K562 (cell line): ENCODE results near the gene DRC3. TPM values are rescaled to one million over a fixed set of nuclear protein-coding genes. Genes with fewer than 3 reads are reported as not detected.

ENCODE experiments used
- ATAC-seq: fragments of 200-7000 bp; cut with Tn5 transposase; 3 replicates; pipeline ENCODE4 v1.9.1; 2020; ENCODE audit warnings: moderate library complexity
- BruUV-seq: library from RNA; stranded (reverse); fragments of 400-500 nt; replicated peaks from 2 replicates; lab custom pipeline; 2021; lab: Mats Ljungman, UMichigan
- CTCF ChIA-PET: fragments of 300-600 bp; formaldehyde crosslinking; extraction: SDS; loops from one replicate; lab custom pipeline; 2021; ENCODE audit warnings: low intra/inter-chr PET ratio; lab: Yijun Ruan, JAX
- POLR2A ChIA-PET: fragments of 300-600, 350-650 bp; sonication (Branson Sonifier 250); formaldehyde crosslinking; extraction: SDS; loops from one replicate; lab custom pipeline; 2021; ENCODE audit warnings: antibody characterized with exemption, inconsistent platforms; lab: Yijun Ruan, JAX
- DNase-seq, 4 experiments: peaks; one replicate each; pipeline versions ENCODE4 v3.0.0 to v3.0.0-alpha.2; 2011 to 2018; ENCODE audit warnings: low spot score in 3 of 4, mixed read lengths in 3 of 4; ENCODE audit errors: extremely low read depth in 1 of 4
- FAIRE-seq: peaks from 2 replicates; lab custom pipeline; 2011; peaks lifted over from hg19 to GRCh38; lab: Jason Lieb, UNC
- H2AFZ ChIP-seq: 2 replicates; pipeline ENCODE4 v1.6.0; 2011; ENCODE audit warnings: low read depth, low read length, control low read depth, inconsistent platforms
- H3K27ac ChIP-seq: fragments of 200-600 bp; 3 replicates; pipeline ENCODE4 v1.8.0; 2011; ENCODE audit warnings: low read depth, mild to moderate bottlenecking, control low read depth, inconsistent platforms, low read length, moderate library complexity, mixed read lengths; ENCODE audit errors: extremely low read depth
- H3K27me3 ChIP-seq, 2 experiments: fragments of 300-600 bp in 1 of 2; 2 replicates in 1 of 2; 3 replicates in 1 of 2; pipeline versions ENCODE4 v1.6.0 to v1.8.0; 2011; ENCODE audit warnings: inconsistent platforms in 2 of 2, low read length in 2 of 2, mild to moderate bottlenecking in 1 of 2, mixed read lengths in 1 of 2, moderate library complexity in 1 of 2; ENCODE audit not compliant: control insufficient read depth in 2 of 2, insufficient read depth in 2 of 2
- H3K36me3 ChIP-seq: fragments of 300-600 bp; 3 replicates; pipeline ENCODE4 v1.8.0; 2011; ENCODE audit warnings: mild to moderate bottlenecking, low read length, inconsistent platforms; ENCODE audit not compliant: control insufficient read depth, insufficient read depth
- H3K4me1 ChIP-seq, 2 experiments: fragments of 200-600 bp in 1 of 2; replicated peaks in 1 of 2; 2 replicates in 1 of 2; 3 replicates in 1 of 2; pipeline versions ENCODE4 v1.5.1 to v1.8.0; 2011; ENCODE audit warnings: inconsistent platforms in 2 of 2, low read length in 2 of 2, mild to moderate bottlenecking in 1 of 2, mixed read lengths in 1 of 2, moderate library complexity in 1 of 2; ENCODE audit not compliant: control insufficient read depth in 2 of 2, insufficient read depth in 2 of 2
- H3K4me2 ChIP-seq: 2 replicates; pipeline ENCODE4 v1.6.1; 2011; ENCODE audit warnings: low read length, control low read depth, inconsistent platforms, mixed read lengths; ENCODE audit not compliant: insufficient read depth
- H3K4me3 ChIP-seq: fragments of 200-600 bp; sonication (generic), shearing (Covaris generic); 2 replicates; pipeline ENCODE4 v1.5.1; 2016; ENCODE audit warnings: control low read depth, inconsistent platforms
- H3K79me2 ChIP-seq: fragments of 200-600 bp; 3 replicates; pipeline ENCODE4 v1.8.0; 2011; ENCODE audit warnings: low read length, inconsistent platforms; ENCODE audit not compliant: control insufficient read depth, insufficient read depth
- H3K9ac ChIP-seq, 2 experiments: 2 replicates each; pipeline versions ENCODE4 v1.6.0 to v1.6.1; 2011; ENCODE audit warnings: low read depth in 2 of 2, low read length in 2 of 2, control low read depth in 1 of 2, inconsistent platforms in 1 of 2, mild to moderate bottlenecking in 1 of 2, mixed read lengths in 1 of 2; ENCODE audit not compliant: insufficient read depth in 1 of 2
- H3K9me1 ChIP-seq: one replicate; pipeline ENCODE4 v1.6.0; 2011; ENCODE audit warnings: inconsistent platforms, mild to moderate bottlenecking, low read length, moderate library complexity; ENCODE audit not compliant: control insufficient read depth, insufficient read depth
- H3K9me3 ChIP-seq: replicated peaks from 2 replicates; pipeline ENCODE4 v1.5.1; 2011; ENCODE audit warnings: low read depth, low read length, inconsistent platforms; ENCODE audit not compliant: control insufficient read depth, insufficient read depth
- H4K20me1 ChIP-seq: replicated peaks from 2 replicates; pipeline ENCODE4 v1.6.1; 2011; ENCODE audit warnings: low read length, inconsistent platforms, mixed read lengths; ENCODE audit not compliant: control insufficient read depth, insufficient read depth
- CHD7 ChIP-seq: fragments of 200-600 bp; sonication (generic); IDR thresholded peaks from one replicate; pipeline ENCODE4 v1.6.1; 2012; ENCODE audit warnings: mild to moderate bottlenecking, low read depth, low read length, inconsistent platforms
- KAT2B ChIP-seq: IDR thresholded peaks from one replicate; pipeline ENCODE4 v1.6.1; 2012; ENCODE audit warnings: low read depth, mild to moderate bottlenecking, control low read depth, inconsistent platforms, low read length, moderate library complexity
- MAZ ChIP-seq, 2 experiments: fragments of 450-650 bp in 1 of 2; sonication (generic) in 1 of 2; formaldehyde crosslinking; IDR thresholded peaks in 1 of 2; conservative IDR thresholded peaks in 1 of 2; 2 replicates each; pipeline versions ENCODE4 v1.4.0 to v1.5.0; 2020; ENCODE audit warnings: mild to moderate bottlenecking in 1 of 2, missing genetic modification reagents in 1 of 2
- MLX ChIP-seq, 2 experiments: fragments of 450-650 bp in 1 of 2; sonication (generic) in 1 of 2; formaldehyde crosslinking; conservative IDR thresholded peaks; 2 replicates each; pipeline versions ENCODE4 v1.4.0 to v1.8.1; 2020 to 2022; ENCODE audit warnings: mild to moderate bottlenecking in 1 of 2, missing genetic modification reagents in 1 of 2
- SNRNP70 ChIP-seq: fragments of 200-400 bp; formaldehyde crosslinking; optimal IDR thresholded peaks from 2 replicates; pipeline ENCODE3; 2017; ENCODE audit warnings: low read depth, low read length
- SRSF3 ChIP-seq: fragments of 200-400 bp; formaldehyde crosslinking; IDR thresholded peaks from 2 replicates; pipeline ENCODE4 v1.6.1; 2016; ENCODE audit warnings: mild to moderate bottlenecking, low read length, moderate library complexity; ENCODE audit not compliant: insufficient read depth
- ZNF695 ChIP-seq: fragments of 450-650 bp; formaldehyde crosslinking; IDR thresholded peaks from 2 replicates; pipeline ENCODE4 v1.4.0; 2020; ENCODE audit warnings: mild to moderate bottlenecking, moderate library complexity
- WGBS: fragments of 100-300 bp; shearing (Covaris generic); methylation state at CpG from one replicate; pipeline ENCODE4 v1.1.6; 2016; ENCODE audit warnings: low coverage, mixed read lengths; ENCODE audit not compliant: insufficient coverage; ENCODE audit errors: missing lambda C conversion rate; 5-methylcytosine and 5-hydroxymethylcytosine counted together
- in situ Hi-C: fragments of 300-500 bp; cut with MboI; formaldehyde crosslinking; loops from 4 replicates; pipeline ENCODE4 v1.15.0; 2018; ENCODE audit warnings: inconsistent platforms, mixed read lengths
- intact Hi-C: fragments of 100-400 bp; cut with micrococcal nuclease; formaldehyde crosslinking; loops from 2 replicates; pipeline ENCODE4 v1.14.2; 2022
- polyA plus RNA-seq, 8 experiments: library from polyadenylated mRNA; depleted of rRNA in 4 of 8; stranded (reverse) in 5 of 8; unstranded in 3 of 8; fragments of >200 nt; fragmentation: Nextera tagmentation in 2 of 8; fragmentation: Illumina TruSeq in 1 of 8; extraction: Ambion mirVana in 2 of 8; extraction: Trizol in 1 of 8; gene quantifications; 2 replicates each; pipeline versions ENCODE4 v1.2.1 to v1.2.3, GENCODE V29; 2011 to 2014; ENCODE audit warnings: inconsistent platforms in 1 of 8, missing spikeins in 1 of 8
- total RNA-seq, 7 experiments: library from RNA; depleted of rRNA in 6 of 7; stranded (reverse); fragments of >200 nt in 6 of 7; fragmentation: Illumina TruSeq in 2 of 7; extraction: Trizol in 2 of 7; gene quantifications; 2 replicates each; pipeline versions ENCODE4 v1.2.1 to v1.2.3, GENCODE V29; 2011 to 2021; ENCODE audit warnings: low replicate concordance in 1 of 7

The DRC3 gene
- total and polyA plus RNA-seq, 9 of the 15 experiments (the other 6 are each of a cell fraction or from before 2014, with no cell fraction given) = 0.10 to 0.84 (median 0.30) TPM; not detected in 3

GRCh38 chr17:17937201-17937853 lies 35.3 kb upstream of the DRC3 start (continued):
- TF ChIP-seq MAZ (CRISPR knock-in tag; conservative IDR thresholded peaks at IDR 0.05 in 1 of 2, IDR thresholded peaks at IDR 0.05 in 1 of 2) = no peak

GRCh38 chr17:17937958-17938357 lies 34.7 kb upstream of the DRC3 start:
- no TSS peak for BruUV-seq
- Histone ChIP-seq H3K4me3 (no peak overlapping the region), H3K27me3 (no peaks in the 10 kb centered on the region), H3K9me1 (no peaks in the 10 kb centered on the region), H3K36me3 (no peaks in the 10 kb centered on the region), H3K79me2 (no peaks in the 10 kb centered on the region), H3K4me2 (no peak overlapping the region), H3K27ac (no peak overlapping the region), H2AFZ (no peak overlapping the region), H3K9ac (no peak overlapping the region), H3K9me3 (no peaks in the 10 kb centered on the region), H4K20me1 (peaks cover 7% of the 10 kb centered on the region; the same call in 1 of the 2 replicates), H3K4me1 (peaks cover 0 to 2% of the 10 kb centered on the region in 2 experiments; a peak in 2 of 5 replicates)
- ATAC-seq = no peak
- POLR2A ChIA-PET = no interaction called here
- 18% methylated on average over 4 of the region's 5 CpGs for WGBS
- intact Hi-C loops = no loop called here
- in situ Hi-C loops = no loop called here
- no peak for FAIRE-seq
- no peak for DNase-seq
- CTCF ChIA-PET = no interaction called here
- TF ChIP-seq SNRNP70 (no peak), KAT2B (no peak), ZNF695 (CRISPR knock-in tag) (no peak), MLX (CRISPR knock-in tag; conservative IDR thresholded peaks at IDR 0.05) (no peak), CHD7 (no peak), SRSF3 (no peak)
